ENCODE measurements around the gene SPATC1L.
"Not testable (repeated sequence)": the region's sequence is repeated elsewhere in the genome, so short reads cannot be mapped to it uniquely, and the experiment has no call there.

The SPATC1L gene

GRCh38 chr21:46183910-46184624 is at the start of gene SPATC1L:
Gene SPATC1L (minus strand): TSS chr21:46184459. CDS start chr21:46182816, 1,643 bp downstream.
- DNase-seq (ENCODE audit: low read depth), result peak; percentile 26

GRCh38 chr21:46229923-46230260 is 45.6 kb upstream of the SPATC1L start:
- no peak for DNase-seq (ENCODE audit: low read depth)

GRCh38 chr21:46229133-46229922 is 45.1 kb upstream of the SPATC1L start:
- no peak for DNase-seq (ENCODE audit: low read depth)

GRCh38 chr21:46228345-46229051 is 44.2 kb upstream of the SPATC1L start, which contains the start of gene LSS:
Gene LSS (minus strand): TSS chr21:46228774. CDS start chr21:46228745, 29 bp downstream.
- DNase-seq (ENCODE audit: low read depth), result peak; percentile 99

GRCh38 chr21:46227811-46228344 is 43.6 kb upstream of the SPATC1L start:
- no peak for DNase-seq (ENCODE audit: low read depth)

GRCh38 chr21:46226920-46227599 is 42.8 kb upstream of the SPATC1L start:
- DNase-seq (ENCODE audit: low read depth), result no peak

GRCh38 chr21:46226146-46226545 is 41.9 kb upstream of the SPATC1L start:
- DNase-seq (ENCODE audit: low read depth), result no peak

GRCh38 chr21:46223661-46224060 is 39.4 kb upstream of the SPATC1L start:
- not testable (repeated sequence) for DNase-seq (ENCODE audit: low read depth)

GRCh38 chr21:46223217-46223616 is 39.0 kb upstream of the SPATC1L start:
- no peak for DNase-seq (ENCODE audit: low read depth)

GRCh38 chr21:46222436-46223116 is 38.3 kb upstream of the SPATC1L start:
- DNase-seq (ENCODE audit: low read depth), result no peak

GRCh38 chr21:46221664-46222435 is 37.6 kb upstream of the SPATC1L start:
- DNase-seq (ENCODE audit: low read depth), result no peak

GRCh38 chr21:46220847-46221246 is 36.6 kb upstream of the SPATC1L start:
- DNase-seq (ENCODE audit: low read depth), result no peak

- DNase-seq (ENCODE audit: low read depth), result no peak
These were observed 36.1 kb upstream of the SPATC1L start for GRCh38 chr21:46220275-46220810.

GRCh38 chr21:46219591-46220239 is 35.5 kb upstream of the SPATC1L start:
- DNase-seq (ENCODE audit: low read depth), result no peak

- no peak for DNase-seq (ENCODE audit: low read depth)
These were observed 34.8 kb upstream of the SPATC1L start for GRCh38 chr21:46218906-46219590.

- no peak for DNase-seq (ENCODE audit: low read depth)
These were observed 33.4 kb upstream of the SPATC1L start for GRCh38 chr21:46217511-46218196.

GRCh38 chr21:46216132-46216747 is 32.0 kb upstream of the SPATC1L start:
- no peak for DNase-seq (ENCODE audit: low read depth)
